Panc1 (cell line): ENCODE data around the gene MRPS35.

Experiments
- CTCF ChIP-seq: fragments of 450-650 bp; IDR thresholded peaks from 2 replicates; pipeline ENCODE4 v1.5.1; 2017; ENCODE audit warnings: mild to moderate bottlenecking
- POLR2AphosphoS5 ChIP-seq: IDR thresholded peaks from 2 replicates; pipeline ENCODE4 v1.6.1; 2012; ENCODE audit warnings: mild to moderate bottlenecking, low read depth, low read length, moderate library complexity
- REST ChIP-seq, 2 experiments: IDR thresholded peaks; 2 replicates each; pipeline ENCODE4 v1.6.1; 2011 to 2012; ENCODE audit warnings: low read depth in 2 of 2, control low read depth in 1 of 2, low read length in 1 of 2, mild to moderate bottlenecking in 1 of 2, moderate library complexity in 1 of 2; ENCODE audit not compliant: insufficient read depth in 1 of 2
- SIN3A ChIP-seq: IDR thresholded peaks from 2 replicates; pipeline ENCODE4 v1.6.1; 2012; ENCODE audit warnings: low read depth, mild to moderate bottlenecking, low read length, moderate library complexity, borderline replicate concordance; ENCODE audit not compliant: insufficient read depth
- TCF7L2 ChIP-seq: IDR thresholded peaks from 2 replicates; pipeline ENCODE4 v1.6.1; 2011; ENCODE audit warnings: mild to moderate bottlenecking, low read depth, low read length, inconsistent platforms

- TF ChIP-seq CTCF (no peak), REST (IDR thresholded peaks at IDR 0.05; ENCODE audit: insufficient read depth in 1 of 2, low read depth in 2 of 2, low read length in 1 of 2) (no peak), POLR2AphosphoS5 (no peak), SIN3A (no peak), TCF7L2 (no peak)
Measured at GRCh38 chr12:27769142-27769673, 58.6 kb downstream of the MRPS35 start.
